ENCODE measurements around the gene SSC5D.
A peak's percentile ranks its signal among the peaks of the same experiment; 100 is the strongest.

Gene SSC5D

GRCh38 chr19:55455576-55456235 is 32.5 kb upstream of the SSC5D start:
- no peak for DNase-seq (ENCODE audit: low spot score)

GRCh38 chr19:55456347-55456746 is 31.9 kb upstream of the SSC5D start:
- no peak for DNase-seq (ENCODE audit: low spot score)

- no peak for DNase-seq (ENCODE audit: low spot score)
Observed at GRCh38 chr19:55457683-55458457, 30.4 kb upstream of the SSC5D start.

- no peak for DNase-seq (ENCODE audit: low spot score)
Observed at GRCh38 chr19:55459551-55459949, 28.7 kb upstream of the SSC5D start.

GRCh38 chr19:55459950-55460657 is 28.1 kb upstream of the SSC5D start:
- DNase-seq (ENCODE audit: low spot score) = no peak

GRCh38 chr19:55460670-55461258 is 27.5 kb upstream of the SSC5D start:
- DNase-seq (ENCODE audit: low spot score) = no peak

GRCh38 chr19:55461259-55461973 is 26.8 kb upstream of the SSC5D start, which contains the start of gene ISOC2:
Gene ISOC2 (minus strand): TSS chr19:55461642. CDS start chr19:55456486, 5,156 bp downstream.
- DNase-seq (ENCODE audit: low spot score) = peak; percentile 100

GRCh38 chr19:55461974-55462626 is 26.1 kb upstream of the SSC5D start:
- peak; percentile 36 for DNase-seq (ENCODE audit: low spot score)

GRCh38 chr19:55462722-55463121 is 25.5 kb upstream of the SSC5D start:
- DNase-seq (ENCODE audit: low spot score) = no peak

GRCh38 chr19:55463583-55464031 is 24.6 kb upstream of the SSC5D start:
- no peak for DNase-seq (ENCODE audit: low spot score)

- DNase-seq (ENCODE audit: low spot score) = no peak
Observed at GRCh38 chr19:55464039-55464661, 24.1 kb upstream of the SSC5D start.

GRCh38 chr19:55464662-55465054 is 23.6 kb upstream of the SSC5D start, which contains the start of gene C19orf85:
Gene C19orf85 (minus strand): TSS chr19:55464751. CDS start chr19:55464554, 197 bp downstream.
- DNase-seq (ENCODE audit: low spot score) = no peak

GRCh38 chr19:55465460-55466240 is 22.6 kb upstream of the SSC5D start:
- no peak for DNase-seq (ENCODE audit: low spot score)

- no peak for DNase-seq (ENCODE audit: low spot score)
Observed at GRCh38 chr19:55466241-55466614, 22.0 kb upstream of the SSC5D start.

GRCh38 chr19:55467236-55468053 is 20.8 kb upstream of the SSC5D start:
- peak; percentile 49 for DNase-seq (ENCODE audit: low spot score)

GRCh38 chr19:55468054-55468393 is 20.2 kb upstream of the SSC5D start:
- no peak for DNase-seq (ENCODE audit: low spot score)

GRCh38 chr19:55471266-55471665 is 17.0 kb upstream of the SSC5D start:
- no peak for DNase-seq (ENCODE audit: low spot score)

- no peak for DNase-seq (ENCODE audit: low spot score)
Observed at GRCh38 chr19:55472463-55472862, 15.8 kb upstream of the SSC5D start.

Measured in kidney capillary endothelial cell (primary cell).